HG03139 (cell line): ENCODE data around the gene AHSA1.

Experiments
- ATAC-seq: cut with Tn5 transposase; IDR thresholded peaks from one replicate; pipeline ENCODE4 v1.9.1; 2021; ENCODE audit not compliant: unreplicated experiment

AHSA1 gene

GRCh38 chr14:77470224-77470870, 12.5 kb downstream of the AHSA1 start:
- no peak for ATAC-seq

DNA sequence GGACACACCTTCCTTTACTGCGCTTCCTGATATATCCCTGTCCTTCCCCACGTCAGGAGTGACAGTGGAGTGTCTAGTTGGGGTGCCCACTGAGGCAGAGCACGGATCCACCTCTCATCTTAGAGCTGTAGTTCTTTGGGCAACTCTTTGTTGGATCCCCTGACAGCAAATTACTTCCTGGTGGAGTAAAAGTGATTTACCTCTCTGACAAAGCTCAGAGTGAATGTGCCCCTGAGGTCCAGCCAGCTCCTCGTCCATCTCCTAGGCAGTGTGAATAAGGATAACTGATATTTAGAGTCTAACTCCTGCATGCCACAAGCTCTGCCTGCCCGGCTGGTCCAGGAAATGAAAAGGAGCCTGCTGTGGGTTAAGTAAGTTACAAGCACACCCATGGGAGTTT, 16.0 kb downstream of the AHSA1 start:
- no peak for ATAC-seq

DNA sequence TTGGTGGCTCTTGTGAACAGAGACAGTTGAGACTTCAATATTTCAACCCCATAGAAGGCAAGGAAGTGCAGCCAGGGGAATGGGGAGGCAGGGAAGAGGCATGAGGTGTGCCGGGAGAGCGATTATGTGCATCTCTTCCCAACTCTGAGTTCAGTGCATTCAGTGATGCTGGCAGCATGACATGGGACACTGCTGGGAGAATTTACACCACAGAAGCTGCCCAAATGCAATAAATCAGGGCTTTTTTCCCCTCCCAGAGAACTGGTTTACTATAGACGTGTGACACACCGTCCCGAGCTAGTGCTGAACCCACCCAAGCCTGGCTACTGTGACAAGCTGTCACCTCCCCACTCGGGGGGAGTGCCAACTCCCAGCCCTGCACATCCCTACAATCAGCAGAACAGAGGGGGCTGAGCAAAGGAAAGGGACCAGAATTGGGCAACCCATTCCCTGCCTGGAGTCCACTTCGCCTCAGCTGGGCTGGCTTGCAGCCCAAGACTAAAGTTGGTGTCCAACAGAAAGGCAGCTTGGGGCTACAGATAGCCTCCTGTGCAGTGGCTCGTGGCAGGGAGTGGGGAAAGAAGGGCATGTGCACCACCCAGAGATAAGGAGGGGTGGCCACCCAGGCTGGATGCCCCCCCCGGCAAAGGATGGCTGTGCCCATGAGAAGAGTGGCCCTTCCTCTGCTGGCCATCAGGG, 16.7 kb downstream of the AHSA1 start:
- ATAC-seq = no peak

DNA sequence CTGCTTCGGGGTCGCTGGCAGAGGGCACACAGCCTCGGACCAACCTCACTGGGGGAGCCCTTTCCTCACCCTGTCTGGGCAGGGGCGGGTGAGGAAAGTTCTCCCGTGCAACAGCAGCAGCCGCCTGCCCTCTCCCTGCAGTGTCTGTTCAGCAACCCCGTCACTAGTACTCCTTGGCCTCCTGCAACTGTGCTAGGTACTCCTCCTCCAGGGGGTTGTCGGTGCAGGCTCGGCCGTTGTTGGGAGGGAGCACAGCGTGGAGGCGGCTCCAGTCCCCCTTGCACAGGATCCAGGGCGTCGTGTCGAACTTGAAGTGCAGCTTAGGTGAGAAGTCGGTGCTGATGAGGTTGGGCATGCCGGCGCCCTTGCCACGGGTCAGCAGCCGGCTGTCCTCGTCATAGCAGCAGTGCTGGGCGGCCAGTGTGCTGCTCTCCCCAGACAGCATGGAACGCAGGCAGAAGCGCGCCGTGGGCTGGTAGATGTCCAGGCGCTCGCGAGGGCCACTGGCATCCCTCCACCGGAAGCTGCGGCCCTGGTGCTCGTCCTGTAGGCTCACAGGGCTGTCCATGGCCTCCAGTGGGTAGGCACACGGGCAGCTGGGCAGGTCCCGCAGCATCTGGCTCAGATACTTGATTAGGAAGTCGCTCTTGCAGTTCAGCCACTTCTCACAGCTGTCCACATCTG, 17.7 kb downstream of the AHSA1 start:
- no peak for ATAC-seq

GRCh38 chr14:77478029-77478428, 20.1 kb downstream of the AHSA1 start:
- no peak for ATAC-seq

GRCh38 chr14:77478796-77479195, 20.9 kb downstream of the AHSA1 start:
- ATAC-seq = peak; percentile 79

GRCh38 chr14:77482422-77482821, 24.5 kb downstream of the AHSA1 start:
- ATAC-seq = no peak

DNA sequence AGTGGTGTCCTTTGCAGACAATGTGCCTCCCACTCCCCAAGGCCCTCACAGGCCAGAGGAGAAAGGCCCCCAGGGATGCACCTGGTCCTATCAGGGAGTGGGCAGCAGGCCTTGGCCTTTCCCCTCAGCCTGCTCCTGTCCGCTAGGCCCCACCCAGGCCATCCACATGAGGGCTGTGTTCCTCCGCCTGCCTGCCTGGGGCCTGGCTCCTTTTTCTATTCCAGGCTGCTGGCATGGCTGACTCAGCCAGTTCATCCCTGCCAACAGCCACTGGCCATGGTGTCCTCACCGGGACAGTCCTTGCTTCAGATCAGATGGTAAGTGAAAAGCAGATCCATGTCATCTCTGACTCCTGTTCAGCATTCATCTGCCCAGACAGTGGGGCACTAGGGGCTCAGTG, 27.4 kb downstream of the AHSA1 start:
- ATAC-seq = no peak

- no peak for ATAC-seq
These were observed 28.2 kb downstream of the AHSA1 start for GRCh38 chr14:77485901-77486678.

DNA sequence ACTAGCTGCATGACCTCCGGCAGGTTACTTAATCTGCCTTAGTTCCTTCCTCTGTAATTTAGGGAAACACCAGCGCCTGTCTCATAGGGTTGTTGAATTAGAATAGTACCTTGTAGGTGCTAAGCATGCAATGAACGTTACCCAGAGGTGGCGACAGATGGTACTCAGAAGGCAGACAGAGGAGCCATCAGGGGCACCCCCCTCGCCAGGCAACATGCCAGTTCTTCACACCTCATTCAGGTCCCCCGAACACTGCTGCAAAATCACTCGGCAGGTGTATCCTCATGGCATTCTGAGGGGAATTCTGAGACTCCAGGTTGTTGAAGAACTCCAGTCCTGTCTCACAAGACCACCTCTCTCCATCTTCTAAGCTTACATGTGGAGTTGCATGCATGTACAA, 30.7 kb downstream of the AHSA1 start:
- ATAC-seq = no peak

DNA sequence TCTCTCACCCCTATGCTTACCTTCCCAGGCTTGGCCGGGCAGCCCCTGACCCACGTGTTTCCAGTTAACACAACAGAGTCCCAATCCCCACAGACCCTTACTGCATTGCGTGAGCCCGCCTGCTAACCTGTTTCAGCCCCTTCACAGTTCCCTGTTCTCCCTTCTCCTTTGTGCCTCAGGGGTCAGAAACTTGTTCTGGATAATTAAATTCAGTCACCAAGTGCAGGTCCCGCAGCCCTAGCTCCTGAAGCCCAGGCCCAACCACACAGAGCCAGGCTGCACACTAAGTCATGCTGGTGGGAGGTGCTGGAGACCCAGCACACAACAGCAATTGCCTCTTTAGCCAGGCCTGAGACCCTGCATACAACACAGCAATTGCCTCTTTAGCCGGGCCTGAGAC, 31.1 kb downstream of the AHSA1 start:
- no peak for ATAC-seq

GRCh38 chr14:77490347-77490986, 32.6 kb downstream of the AHSA1 start:
- no peak for ATAC-seq

DNA sequence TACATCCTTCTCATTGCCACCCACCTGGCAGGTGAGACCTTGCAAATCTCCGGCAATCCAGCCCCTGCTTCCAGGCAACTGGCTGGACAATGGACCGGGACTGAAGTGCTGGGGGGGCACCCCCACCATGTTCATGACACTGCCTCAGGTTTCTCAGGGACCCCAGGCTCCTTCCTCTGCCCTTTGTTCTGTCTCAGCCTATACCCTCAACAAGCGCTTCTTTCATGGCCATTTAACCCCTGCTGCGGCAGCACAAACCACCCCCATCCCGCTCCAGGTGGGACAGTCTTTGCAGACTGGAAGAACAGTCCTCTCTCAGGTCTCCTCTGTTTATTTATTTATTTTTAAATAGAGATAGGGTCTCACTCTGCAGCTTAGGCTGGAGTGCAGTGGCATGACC, 33.2 kb downstream of the AHSA1 start:
- no peak for ATAC-seq

GRCh38 chr14:77495334-77495733, 37.4 kb downstream of the AHSA1 start:
- no peak for ATAC-seq

- ATAC-seq = peak; percentile 63
These were observed 40.5 kb downstream of the AHSA1 start, which contains the start of gene ISM2 for GRCh38 chr14:77498120-77498979. ISM2 (minus strand) TSS chr14:77498816; CDS start chr14:77498793, 23 bp downstream.

- ATAC-seq = peak; percentile 26
These were observed 41.2 kb downstream of the AHSA1 start for GRCh38 chr14:77498984-77499527.

- ATAC-seq = no peak
These were observed 44.4 kb downstream of the AHSA1 start for GRCh38 chr14:77502109-77502782.

DNA sequence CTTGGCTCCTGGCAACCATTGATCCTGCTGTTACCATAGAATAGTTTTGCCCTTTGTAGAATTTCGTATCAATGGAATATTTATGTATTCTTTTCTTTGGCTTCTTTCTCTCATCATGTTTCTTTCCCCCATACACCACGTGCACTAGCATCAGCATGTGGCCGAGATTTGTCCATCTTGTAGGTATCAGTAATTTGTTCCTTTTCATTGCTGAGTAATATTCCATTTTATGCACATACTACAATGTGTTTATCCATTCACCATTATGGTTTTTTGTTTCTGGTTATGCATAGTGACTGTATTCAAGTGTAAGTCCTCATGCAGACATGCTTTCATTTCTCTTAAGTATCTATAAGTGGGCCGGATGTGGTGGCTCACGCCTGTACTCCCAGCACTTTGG, 45.2 kb downstream of the AHSA1 start:
- no peak for ATAC-seq

DNA sequence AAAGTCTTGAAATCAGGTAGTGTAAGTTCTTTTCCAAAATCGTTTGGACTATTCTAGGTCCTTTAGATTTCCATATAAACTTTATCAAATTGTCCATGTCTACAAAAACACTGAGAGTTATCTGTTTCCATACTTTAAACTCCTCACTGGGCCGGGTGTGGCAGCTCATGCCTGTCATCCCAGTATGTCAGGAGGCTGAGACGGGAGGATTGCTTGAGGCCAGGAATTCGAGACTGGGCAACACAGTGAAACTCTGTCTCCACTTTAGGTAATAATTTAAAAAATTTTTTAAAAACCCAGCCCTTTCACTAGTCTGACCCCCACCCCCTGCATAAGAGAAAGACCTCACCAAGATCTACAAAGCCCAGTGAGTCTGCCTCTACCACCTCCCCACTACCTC, 47.1 kb downstream of the AHSA1 start:
- ATAC-seq = no peak
